ENCODE measurements around the gene RAB27B.
"Not testable (repeated sequence)": the region's sequence is repeated elsewhere in the genome, so short reads cannot be mapped to it uniquely, and the experiment has no call there.

The RAB27B gene

DNA sequence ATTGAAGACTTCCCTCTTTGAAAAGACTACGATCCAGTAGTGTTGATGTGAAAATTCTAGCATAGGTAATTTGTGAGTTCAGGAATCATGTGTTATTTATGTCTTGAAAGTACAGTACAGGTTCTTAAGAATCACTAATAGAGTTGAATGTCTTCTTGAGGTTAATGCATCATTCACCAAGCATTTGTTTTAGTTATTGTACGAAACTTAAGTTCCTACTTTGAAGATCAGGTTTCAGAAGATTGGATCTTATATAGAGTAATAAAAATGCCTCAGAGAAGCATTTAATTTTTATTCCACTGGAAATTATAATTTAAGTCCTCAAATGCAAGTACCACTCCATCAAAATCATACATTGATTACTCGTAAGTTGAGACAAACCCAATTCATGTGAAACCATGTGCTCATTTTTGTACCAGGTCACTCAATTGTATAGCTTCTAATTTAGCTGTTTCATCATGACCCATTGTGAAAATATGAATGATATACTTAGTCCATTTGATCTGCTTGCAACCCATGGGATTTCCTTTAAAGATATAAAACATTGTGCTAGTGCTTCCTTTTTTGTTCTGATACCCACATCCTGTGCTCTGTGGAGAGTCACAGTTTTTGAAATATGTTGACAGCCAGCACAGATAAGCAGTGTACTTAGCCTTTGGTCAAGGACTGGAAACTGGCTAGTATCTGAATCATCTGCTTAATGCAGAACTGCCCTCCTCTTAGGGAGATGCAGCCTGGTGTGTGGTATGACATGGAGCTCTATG is 22.5 kb upstream of the RAB27B start:
- H3K9me3 Mint-ChIP-seq = no peaks in the 10 kb centered on the region
- no peaks in the 10 kb centered on the region for H3K36me3 Mint-ChIP-seq (ENCODE audit: low read depth)
- no peak overlapping the region for H3K27ac Mint-ChIP-seq
- H3K27me3 Mint-ChIP-seq = peaks cover 2% of the 10 kb centered on the region
- DNase-seq (no peak), ATAC-seq (peak; percentile 72)
- H3K4me1 Mint-ChIP-seq = peaks cover 7% of the 10 kb centered on the region
- no peak overlapping the region for H3K4me3 Mint-ChIP-seq

- no peak overlapping the region for H3K27ac Mint-ChIP-seq
Observed at GRCh38 chr18:54806526-54806925, 21.8 kb upstream of the RAB27B start.

DNA sequence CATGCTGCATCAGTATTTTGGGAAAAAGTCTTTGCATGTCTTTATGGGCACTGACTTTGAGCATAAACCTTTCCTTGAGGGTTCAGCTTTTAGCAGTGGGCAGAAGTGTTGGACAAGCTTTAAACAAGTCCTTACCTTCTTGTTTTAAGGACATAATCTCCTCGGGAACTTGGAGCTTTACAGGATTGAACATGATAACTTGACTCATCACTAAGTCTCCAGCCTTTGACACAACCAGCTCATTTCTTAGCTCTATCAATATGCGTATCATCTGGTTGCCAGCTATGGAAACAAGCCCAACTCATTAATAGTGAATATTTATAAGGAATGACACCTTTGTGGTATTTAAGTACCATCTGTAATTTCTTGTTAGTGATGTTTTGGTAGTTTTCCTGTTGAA is 21.0 kb upstream of the RAB27B start:
- Mint-ChIP-seq H3K4me1 (peaks cover 7% of the 10 kb centered on the region), H3K4me3 (no peak overlapping the region), H3K27me3 (peaks cover 5% of the 10 kb centered on the region), H3K27ac (no peak overlapping the region), H3K36me3 (ENCODE audit: low read depth) (no peaks in the 10 kb centered on the region), H3K9me3 (no peaks in the 10 kb centered on the region)
- ATAC-seq (no peak), DNase-seq (no peak)

More at GRCh38 chr18:54806526-54806925, 21.8 kb upstream of the RAB27B start:
- no peak overlapping the region for H3K4me3 Mint-ChIP-seq
- DNase-seq (no peak), ATAC-seq (no peak)
- H3K4me1 Mint-ChIP-seq = peaks cover 7% of the 10 kb centered on the region
- H3K9me3 Mint-ChIP-seq = no peaks in the 10 kb centered on the region
- peaks cover 2% of the 10 kb centered on the region for H3K27me3 Mint-ChIP-seq
- H3K36me3 Mint-ChIP-seq (ENCODE audit: low read depth) = no peaks in the 10 kb centered on the region

- not testable (repeated sequence) for H3K9me3 Mint-ChIP-seq; H3K36me3 Mint-ChIP-seq (ENCODE audit: low read depth); H3K27me3 Mint-ChIP-seq; H3K4me1 Mint-ChIP-seq; H3K4me3 Mint-ChIP-seq; DNase-seq; ATAC-seq; H3K27ac Mint-ChIP-seq
Observed at GRCh38 chr18:54810662-54811061, 17.6 kb upstream of the RAB27B start.

- Mint-ChIP-seq H3K27me3 (peaks cover 8% of the 10 kb centered on the region), H3K9me3 (no peaks in the 10 kb centered on the region), H3K4me1 (peaks cover 5% of the 10 kb centered on the region), H3K4me3 (no peak overlapping the region), H3K27ac (no peak overlapping the region), H3K36me3 (ENCODE audit: low read depth) (no peaks in the 10 kb centered on the region)
- no peak for DNase-seq
- ATAC-seq = peak; percentile 69
Observed at GRCh38 chr18:54812885-54813284, 15.4 kb upstream of the RAB27B start.

DNA sequence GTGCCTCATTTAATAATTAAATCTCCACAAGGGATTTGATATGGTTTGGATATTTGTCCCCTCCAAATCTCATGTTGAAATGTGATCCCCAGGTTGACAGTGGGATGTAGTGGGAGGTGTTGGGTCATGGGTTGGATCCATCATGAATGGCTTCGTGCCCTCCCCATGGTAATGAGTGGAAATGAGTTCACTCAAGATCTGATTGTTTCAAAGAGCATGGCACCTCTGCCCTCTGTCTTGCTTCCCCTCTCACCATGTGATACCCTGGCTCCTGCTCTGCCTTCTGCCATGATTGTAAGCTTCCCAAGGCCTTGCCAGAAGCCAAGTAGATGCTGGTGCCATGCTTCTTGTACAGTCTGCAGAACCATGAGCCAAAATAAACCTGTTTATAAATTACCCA is 15.0 kb upstream of the RAB27B start:
- H3K27me3 Mint-ChIP-seq = peaks cover 8% of the 10 kb centered on the region
- no peak overlapping the region for H3K4me3 Mint-ChIP-seq

GRCh38 chr18:54813977-54814565 is 14.2 kb upstream of the RAB27B start:
- peaks cover 8% of the 10 kb centered on the region for H3K27me3 Mint-ChIP-seq
- H3K4me1 Mint-ChIP-seq = peaks cover 5% of the 10 kb centered on the region
- H3K36me3 Mint-ChIP-seq (ENCODE audit: low read depth) = no peaks in the 10 kb centered on the region

More for the DNA sequence above, 15.0 kb upstream of the RAB27B start:
- no peak for DNase-seq
- Mint-ChIP-seq H3K27ac (no peak overlapping the region), H3K4me1 (peaks cover 5% of the 10 kb centered on the region), H3K36me3 (ENCODE audit: low read depth) (no peaks in the 10 kb centered on the region), H3K9me3 (no peaks in the 10 kb centered on the region)
- no peak for ATAC-seq

GRCh38 chr18:54815086-54815485 is 13.2 kb upstream of the RAB27B start:
- no peak for ATAC-seq
- Mint-ChIP-seq H3K27ac (no peak overlapping the region), H3K4me3 (no peak overlapping the region), H3K9me3 (no peaks in the 10 kb centered on the region), H3K4me1 (peaks cover 5% of the 10 kb centered on the region), H3K36me3 (ENCODE audit: low read depth) (no peaks in the 10 kb centered on the region), H3K27me3 (peaks cover 8% of the 10 kb centered on the region)
- no peak for DNase-seq

More at GRCh38 chr18:54813977-54814565, 14.2 kb upstream of the RAB27B start:
- no peak overlapping the region for H3K4me3 Mint-ChIP-seq
- ATAC-seq (no peak), DNase-seq (no peak)
- no peak overlapping the region for H3K27ac Mint-ChIP-seq
- H3K9me3 Mint-ChIP-seq = no peaks in the 10 kb centered on the region

DNA sequence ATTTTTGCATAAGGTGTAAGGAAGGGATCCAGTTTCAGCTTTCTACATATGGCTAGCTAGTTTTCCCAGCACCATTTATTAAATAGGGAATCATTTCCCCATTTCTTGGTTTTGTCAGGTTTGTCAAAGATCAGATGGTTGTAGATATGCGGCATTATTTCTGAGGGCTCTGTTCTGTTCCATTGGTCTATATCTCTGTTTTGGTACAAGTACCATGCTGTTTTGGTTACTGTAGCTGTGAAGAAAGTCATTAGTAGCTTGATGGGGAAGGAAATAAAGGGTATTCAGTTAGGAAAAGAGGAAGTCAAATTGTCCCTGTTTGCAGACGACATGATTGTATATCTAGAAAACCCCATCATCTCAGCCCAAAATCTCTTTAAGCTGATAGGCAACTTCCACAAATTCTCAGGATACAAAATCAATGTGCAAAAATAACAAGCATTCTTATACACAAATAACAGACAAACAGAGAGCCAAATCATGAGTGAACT is 7.4 kb upstream of the RAB27B start:
- H3K27me3 Mint-ChIP-seq; H3K9me3 Mint-ChIP-seq; H3K36me3 Mint-ChIP-seq (ENCODE audit: low read depth); H3K4me1 Mint-ChIP-seq; ATAC-seq; H3K4me3 Mint-ChIP-seq; H3K27ac Mint-ChIP-seq; DNase-seq: not testable (repeated sequence)

DNA sequence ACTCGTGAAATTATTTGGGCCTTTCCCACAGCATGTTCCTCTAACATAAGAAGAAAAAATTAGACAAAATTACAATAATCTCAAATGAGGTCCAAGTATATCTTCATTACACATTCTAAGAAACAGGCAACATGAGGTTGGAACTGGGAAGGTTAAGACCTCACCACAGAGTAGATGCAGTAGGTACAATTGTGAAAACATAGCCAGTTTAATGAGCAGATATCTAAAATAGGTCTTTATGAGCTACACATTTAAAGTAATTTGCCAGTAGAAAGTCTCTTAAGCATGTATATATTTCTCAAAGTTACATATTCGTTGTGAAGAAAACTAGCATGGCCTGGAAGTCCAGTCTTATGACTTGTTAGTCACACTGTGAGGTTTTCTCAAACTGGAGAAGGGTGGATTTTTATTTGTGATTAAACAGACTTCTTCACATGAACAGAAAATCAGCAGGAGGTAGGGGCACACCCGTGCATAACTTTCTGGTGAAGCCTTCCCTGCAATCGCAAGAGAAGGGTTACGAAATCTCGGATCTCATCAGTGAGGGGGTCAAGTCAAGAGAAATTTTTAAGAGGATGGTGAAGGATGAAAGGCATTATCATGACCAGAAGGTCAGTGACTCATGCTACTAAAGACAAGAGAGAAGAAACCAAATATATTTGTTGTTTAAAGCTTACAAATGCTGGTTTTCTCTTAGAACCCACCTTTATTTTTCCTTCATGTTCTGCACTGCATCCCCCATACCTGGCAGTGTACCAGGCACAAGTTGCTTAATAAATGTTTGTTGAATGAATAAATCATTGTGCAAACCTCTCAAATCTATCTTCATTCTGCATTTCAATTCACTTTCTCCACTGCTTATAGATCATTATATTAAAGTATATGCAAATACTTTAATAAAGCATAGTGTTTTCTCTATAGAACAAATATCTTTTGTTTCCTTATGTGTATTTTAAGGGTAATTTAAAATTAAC is 5.1 kb upstream of the RAB27B start:
- peaks cover 3% of the 10 kb centered on the region for H3K4me1 Mint-ChIP-seq

GRCh38 chr18:54824761-54825160 is 3.5 kb upstream of the RAB27B start:
- no peaks in the 10 kb centered on the region for H3K36me3 Mint-ChIP-seq (ENCODE audit: low read depth)
- H3K4me1 Mint-ChIP-seq = peaks cover 10% of the 10 kb centered on the region
- H3K27ac Mint-ChIP-seq = no peak overlapping the region
- H3K27me3 Mint-ChIP-seq = peaks cover 11% of the 10 kb centered on the region
- ATAC-seq = no peak
- H3K4me3 Mint-ChIP-seq = no peak overlapping the region
- no peaks in the 10 kb centered on the region for H3K9me3 Mint-ChIP-seq
- no peak for DNase-seq

More for the DNA sequence above, 5.1 kb upstream of the RAB27B start:
- DNase-seq (no peak), ATAC-seq (no peak)
- H3K4me3 Mint-ChIP-seq = no peak overlapping the region
- H3K27ac Mint-ChIP-seq = no peak overlapping the region
- H3K27me3 Mint-ChIP-seq = peaks cover 5% of the 10 kb centered on the region
- H3K36me3 Mint-ChIP-seq (ENCODE audit: low read depth) = no peaks in the 10 kb centered on the region
- H3K9me3 Mint-ChIP-seq = no peaks in the 10 kb centered on the region

DNA sequence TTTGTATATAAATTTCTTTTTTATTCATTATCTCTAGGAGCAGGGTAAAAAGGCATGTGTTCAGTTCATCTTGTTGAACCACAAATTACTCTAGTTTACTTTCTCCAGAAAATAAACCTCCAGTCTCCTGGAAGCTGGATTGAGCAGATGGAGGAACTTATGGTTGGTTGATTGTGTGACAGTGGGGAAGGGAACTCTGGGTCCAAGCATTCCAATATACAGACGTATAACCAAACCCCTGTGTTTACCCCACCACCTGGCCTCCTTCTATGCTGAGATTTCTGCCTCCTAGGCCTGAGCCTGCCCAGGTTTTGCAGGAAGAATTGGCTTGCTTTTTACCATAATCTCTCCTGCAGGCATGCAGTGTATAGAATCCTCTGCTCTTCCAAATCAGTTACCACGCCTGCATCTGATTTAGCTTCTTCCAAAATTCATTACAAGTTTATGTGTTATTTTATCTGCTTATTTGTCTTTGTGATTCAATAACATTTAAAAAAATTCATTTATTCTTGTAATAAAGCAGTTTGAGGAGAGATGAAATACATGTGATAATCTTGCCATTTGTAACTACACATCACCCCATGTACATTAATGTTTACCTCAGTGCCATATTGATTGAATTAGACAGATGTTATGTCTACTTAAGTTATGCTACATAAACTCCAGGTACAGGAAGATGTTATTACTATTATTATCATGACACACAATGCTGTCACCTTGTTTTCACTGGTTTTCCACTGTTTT is 2.5 kb upstream of the RAB27B start:
- peaks cover 11% of the 10 kb centered on the region for H3K27me3 Mint-ChIP-seq
- DNase-seq = no peak
- no peak for ATAC-seq
- no peak overlapping the region for H3K4me3 Mint-ChIP-seq
- H3K27ac Mint-ChIP-seq = no peak overlapping the region
- H3K36me3 Mint-ChIP-seq (ENCODE audit: low read depth) = no peaks in the 10 kb centered on the region
- no peaks in the 10 kb centered on the region for H3K9me3 Mint-ChIP-seq
- peaks cover 13% of the 10 kb centered on the region for H3K4me1 Mint-ChIP-seq

- Mint-ChIP-seq H3K27me3 (peaks cover 16% of the 10 kb centered on the region), H3K4me1 (peaks cover 13% of the 10 kb centered on the region)
- ATAC-seq = no peak
Observed at GRCh38 chr18:54828986-54829385, 709 bp downstream of the RAB27B start.

GRCh38 chr18:54829856-54830255 is 1.6 kb downstream of the RAB27B start:
- Mint-ChIP-seq H3K27ac (no peak overlapping the region), H3K27me3 (peaks cover 14% of the 10 kb centered on the region), H3K4me3 (no peak overlapping the region), H3K4me1 (peaks cover 13% of the 10 kb centered on the region), H3K36me3 (ENCODE audit: low read depth) (peaks cover 3% of the 10 kb centered on the region), H3K9me3 (peaks cover 5% of the 10 kb centered on the region)
- DNase-seq = no peak
- ATAC-seq = no peak

More at GRCh38 chr18:54828986-54829385, 709 bp downstream of the RAB27B start:
- peak overlapping the region; percentile 71 for H3K4me3 Mint-ChIP-seq
- H3K36me3 Mint-ChIP-seq (ENCODE audit: low read depth) = peaks cover 3% of the 10 kb centered on the region
- peaks cover 5% of the 10 kb centered on the region for H3K9me3 Mint-ChIP-seq
- no peak overlapping the region for H3K27ac Mint-ChIP-seq
- DNase-seq = no peak
